SK-N-SH treated with all-trans-retinoic acid at 6 μM for 48 hours (cell line): ENCODE measurements around the gene LTF.

Experiments
- ATAC-seq: fragments of 200-7000 bp; cut with Tn5 transposase; 3 replicates; pipeline ENCODE4 v1.9.1; 2020; ENCODE audit warnings: mild to moderate bottlenecking, moderate library complexity
- ARNTL ChIP-seq: fragments of 450-650 bp; formaldehyde crosslinking; IDR thresholded peaks from 2 replicates; pipeline ENCODE4 v1.5.0; 2020; ENCODE audit warnings: low read depth, mild to moderate bottlenecking, moderate library complexity, borderline replicate concordance
- BACH2 ChIP-seq: fragments of 250-450 bp; sonication (Bioruptor Pico); IDR thresholded peaks from 2 replicates; pipeline ENCODE4 v1.9.0; 2021; ENCODE audit warnings: mild to moderate bottlenecking, borderline replicate concordance
- ESRRG ChIP-seq: fragments of 250-450 bp; sonication (Bioruptor Pico); IDR thresholded peaks from 2 replicates; pipeline ENCODE4 v1.6.1; 2021; ENCODE audit warnings: mild to moderate bottlenecking
- GLIS3 ChIP-seq: fragments of 250-450 bp; sonication (Bioruptor Pico); IDR thresholded peaks from 2 replicates; pipeline ENCODE4 v1.5.0; 2020; ENCODE audit warnings: mild to moderate bottlenecking, moderate library complexity
- ISL1 ChIP-seq: fragments of 250-450 bp; sonication (Bioruptor Pico); IDR thresholded peaks from 2 replicates; pipeline ENCODE4 v2.1.2; 2022; ENCODE audit warnings: mild to moderate bottlenecking, moderate library complexity
- OSR1 ChIP-seq: fragments of 250-450 bp; sonication (Bioruptor Pico); IDR thresholded peaks from 2 replicates; pipeline ENCODE4 v1.8.0; 2022; ENCODE audit warnings: moderate library complexity, mild to moderate bottlenecking, inconsistent platforms
- PPARA ChIP-seq: fragments of 250-450 bp; sonication (Bioruptor Pico); IDR thresholded peaks from 2 replicates; pipeline ENCODE4 v1.5.0; 2020; ENCODE audit warnings: mild to moderate bottlenecking, borderline replicate concordance
- RARB ChIP-seq: fragments of 250-450 bp; sonication (Bioruptor Pico); IDR thresholded peaks from 2 replicates; pipeline ENCODE4 v1.8.0; 2021; ENCODE audit warnings: mild to moderate bottlenecking, moderate library complexity
- SNAI2 ChIP-seq: fragments of 250-450 bp; sonication (Bioruptor Pico); IDR thresholded peaks from 2 replicates; pipeline ENCODE4 v1.5.0; 2020; ENCODE audit warnings: mild to moderate bottlenecking, moderate library complexity
- TCF4 ChIP-seq: fragments of 250-450 bp; sonication (Bioruptor Pico); IDR thresholded peaks from 2 replicates; pipeline ENCODE4 v1.8.0; 2021; ENCODE audit warnings: mild to moderate bottlenecking, moderate library complexity, borderline replicate concordance
- TOX ChIP-seq: fragments of 250-450 bp; sonication (Bioruptor Pico); IDR thresholded peaks from 2 replicates; pipeline ENCODE4 v1.8.0; 2021; ENCODE audit warnings: mild to moderate bottlenecking, moderate library complexity, borderline replicate concordance
- ZC3H10 ChIP-seq: fragments of 250-450 bp; sonication (Bioruptor Pico); IDR thresholded peaks from 2 replicates; pipeline ENCODE4 v1.5.1; 2021; ENCODE audit warnings: mild to moderate bottlenecking, moderate library complexity
- ZFP30 ChIP-seq: fragments of 450-650 bp; formaldehyde crosslinking; IDR thresholded peaks from 2 replicates; pipeline ENCODE4 v1.5.0; 2022; ENCODE audit warnings: mild to moderate bottlenecking, moderate library complexity
- ZNF565 ChIP-seq: fragments of 450-650 bp; formaldehyde crosslinking; conservative IDR thresholded peaks from 2 replicates; pipeline ENCODE4 v1.5.0; 2020; ENCODE audit warnings: low read depth, mild to moderate bottlenecking, moderate library complexity
- ZNF70 ChIP-seq: fragments of 450-650 bp; formaldehyde crosslinking; IDR thresholded peaks from 2 replicates; pipeline ENCODE4 v1.5.0; 2020; ENCODE audit warnings: mild to moderate bottlenecking, moderate library complexity
- ZNF8 ChIP-seq: fragments of 450-650 bp; formaldehyde crosslinking; IDR thresholded peaks from 2 replicates; pipeline ENCODE4 v1.5.0; 2020; ENCODE audit warnings: mild to moderate bottlenecking, moderate library complexity
- TF ChIP-seq, protein P1 (sequence below): fragments of 250-450 bp; sonication (Bioruptor Pico); IDR thresholded peaks from 2 replicates; pipeline ENCODE4 v1.8.0; 2021; ENCODE audit warnings: low read depth, mild to moderate bottlenecking, moderate library complexity, borderline replicate concordance
- TF ChIP-seq, protein P2 (sequence below): fragments of 250-450 bp; sonication (Bioruptor Pico); IDR thresholded peaks from 2 replicates; pipeline ENCODE4 v1.5.1; 2020; ENCODE audit warnings: low read depth, mild to moderate bottlenecking, moderate library complexity
- TF ChIP-seq, protein P3 (sequence below): fragments of 250-450 bp; sonication (Bioruptor Pico); IDR thresholded peaks from 2 replicates; pipeline ENCODE4 v1.8.0; 2020; ENCODE audit warnings: mild to moderate bottlenecking, moderate library complexity, borderline replicate concordance
- TF ChIP-seq, protein P4 (sequence below): fragments of 250-450 bp; sonication (Bioruptor Pico); IDR thresholded peaks from 2 replicates; pipeline ENCODE4 v1.5.0; 2020; ENCODE audit warnings: mild to moderate bottlenecking, moderate library complexity

Gene LTF

DNA sequence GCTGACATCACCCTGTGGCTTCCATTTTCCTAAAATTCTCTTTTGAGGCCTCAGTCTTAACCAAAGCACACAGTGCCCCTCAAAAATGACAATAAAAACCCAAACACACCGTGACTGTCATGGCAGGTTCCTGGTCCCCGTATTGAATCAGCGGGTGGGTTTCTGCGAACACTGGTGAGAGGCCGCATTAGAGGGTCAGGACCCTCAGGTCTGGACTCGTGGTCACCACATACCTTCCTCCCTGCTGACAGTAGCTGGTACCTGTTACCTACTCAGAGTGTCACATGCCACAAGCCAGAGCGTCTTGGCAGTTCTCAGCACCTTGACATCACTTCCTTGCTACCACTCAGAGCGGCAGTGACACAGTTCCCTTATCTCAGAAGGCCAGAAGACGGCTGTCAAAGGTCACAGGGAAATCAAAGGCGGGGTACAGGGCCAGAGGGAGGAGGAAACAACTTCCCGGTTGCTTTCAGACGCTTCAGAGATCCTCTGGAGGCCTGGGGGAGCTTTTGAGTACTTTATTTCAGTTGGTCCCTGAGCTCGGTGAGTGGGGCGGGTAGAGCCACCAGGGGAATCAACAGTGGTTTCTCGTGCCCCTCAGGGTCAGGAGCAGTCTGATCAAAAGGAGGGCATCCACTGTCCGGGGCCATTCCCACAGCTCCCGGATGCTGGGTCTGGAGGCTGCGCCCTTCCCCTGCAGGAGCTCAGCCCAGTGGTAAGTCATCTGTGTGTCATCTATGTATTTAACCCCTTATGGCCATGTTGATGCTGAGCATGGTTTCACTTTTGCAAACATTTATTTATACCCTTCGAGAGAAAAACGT lies 57.7 kb downstream of the LTF start, which contains the start of the genes CCR5AS and CCRL2:
Gene CCR5AS, minus strand, starts transcription at position 279 of the 824 bp plus-strand sequence.
Gene CCRL2, plus strand, starts transcription at position 472 of the 824 bp plus-strand sequence. CDS start 821 bp downstream, outside the sequence.
- TF ChIP-seq, protein P1, sequence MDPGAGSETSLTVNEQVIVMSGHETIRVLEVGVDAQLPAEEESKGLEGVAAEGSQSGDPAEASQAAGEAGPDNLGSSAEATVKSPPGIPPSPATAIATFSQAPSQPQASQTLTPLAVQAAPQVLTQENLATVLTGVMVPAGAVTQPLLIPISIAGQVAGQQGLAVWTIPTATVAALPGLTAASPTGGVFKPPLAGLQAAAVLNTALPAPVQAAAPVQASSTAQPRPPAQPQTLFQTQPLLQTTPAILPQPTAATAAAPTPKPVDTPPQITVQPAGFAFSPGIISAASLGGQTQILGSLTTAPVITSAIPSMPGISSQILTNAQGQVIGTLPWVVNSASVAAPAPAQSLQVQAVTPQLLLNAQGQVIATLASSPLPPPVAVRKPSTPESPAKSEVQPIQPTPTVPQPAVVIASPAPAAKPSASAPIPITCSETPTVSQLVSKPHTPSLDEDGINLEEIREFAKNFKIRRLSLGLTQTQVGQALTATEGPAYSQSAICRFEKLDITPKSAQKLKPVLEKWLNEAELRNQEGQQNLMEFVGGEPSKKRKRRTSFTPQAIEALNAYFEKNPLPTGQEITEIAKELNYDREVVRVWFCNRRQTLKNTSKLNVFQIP (CRISPR knock-in tag) = no peak
- no peak for TF ChIP-seq ARNTL (CRISPR knock-in tag)
- TF ChIP-seq ZNF565 = no peak
- TF ChIP-seq TOX = no peak
- TF ChIP-seq, protein P2, sequence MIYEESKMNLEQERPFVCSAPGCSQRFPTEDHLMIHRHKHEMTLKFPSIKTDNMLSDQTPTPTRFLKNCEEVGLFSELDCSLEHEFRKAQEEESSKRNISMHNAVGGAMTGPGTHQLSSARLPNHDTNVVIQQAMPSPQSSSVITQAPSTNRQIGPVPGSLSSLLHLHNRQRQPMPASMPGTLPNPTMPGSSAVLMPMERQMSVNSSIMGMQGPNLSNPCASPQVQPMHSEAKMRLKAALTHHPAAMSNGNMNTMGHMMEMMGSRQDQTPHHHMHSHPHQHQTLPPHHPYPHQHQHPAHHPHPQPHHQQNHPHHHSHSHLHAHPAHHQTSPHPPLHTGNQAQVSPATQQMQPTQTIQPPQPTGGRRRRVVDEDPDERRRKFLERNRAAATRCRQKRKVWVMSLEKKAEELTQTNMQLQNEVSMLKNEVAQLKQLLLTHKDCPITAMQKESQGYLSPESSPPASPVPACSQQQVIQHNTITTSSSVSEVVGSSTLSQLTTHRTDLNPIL (CRISPR knock-in tag) = no peak
- TF ChIP-seq OSR1 (CRISPR knock-in tag) = no peak
- TF ChIP-seq, protein P3, sequence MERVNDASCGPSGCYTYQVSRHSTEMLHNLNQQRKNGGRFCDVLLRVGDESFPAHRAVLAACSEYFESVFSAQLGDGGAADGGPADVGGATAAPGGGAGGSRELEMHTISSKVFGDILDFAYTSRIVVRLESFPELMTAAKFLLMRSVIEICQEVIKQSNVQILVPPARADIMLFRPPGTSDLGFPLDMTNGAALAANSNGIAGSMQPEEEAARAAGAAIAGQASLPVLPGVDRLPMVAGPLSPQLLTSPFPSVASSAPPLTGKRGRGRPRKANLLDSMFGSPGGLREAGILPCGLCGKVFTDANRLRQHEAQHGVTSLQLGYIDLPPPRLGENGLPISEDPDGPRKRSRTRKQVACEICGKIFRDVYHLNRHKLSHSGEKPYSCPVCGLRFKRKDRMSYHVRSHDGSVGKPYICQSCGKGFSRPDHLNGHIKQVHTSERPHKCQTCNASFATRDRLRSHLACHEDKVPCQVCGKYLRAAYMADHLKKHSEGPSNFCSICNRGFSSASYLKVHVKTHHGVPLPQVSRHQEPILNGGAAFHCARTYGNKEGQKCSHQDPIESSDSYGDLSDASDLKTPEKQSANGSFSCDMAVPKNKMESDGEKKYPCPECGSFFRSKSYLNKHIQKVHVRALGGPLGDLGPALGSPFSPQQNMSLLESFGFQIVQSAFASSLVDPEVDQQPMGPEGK (CRISPR knock-in tag) = no peak
- TF ChIP-seq ZFP30 (CRISPR knock-in tag) = no peak
- no peak for TF ChIP-seq ZC3H10 (CRISPR knock-in tag)
- no peak for TF ChIP-seq PPARA (CRISPR knock-in tag)
- no peak for TF ChIP-seq ZNF8 (CRISPR knock-in tag)
- TF ChIP-seq SNAI2 = no peak
- TF ChIP-seq, protein P4, sequence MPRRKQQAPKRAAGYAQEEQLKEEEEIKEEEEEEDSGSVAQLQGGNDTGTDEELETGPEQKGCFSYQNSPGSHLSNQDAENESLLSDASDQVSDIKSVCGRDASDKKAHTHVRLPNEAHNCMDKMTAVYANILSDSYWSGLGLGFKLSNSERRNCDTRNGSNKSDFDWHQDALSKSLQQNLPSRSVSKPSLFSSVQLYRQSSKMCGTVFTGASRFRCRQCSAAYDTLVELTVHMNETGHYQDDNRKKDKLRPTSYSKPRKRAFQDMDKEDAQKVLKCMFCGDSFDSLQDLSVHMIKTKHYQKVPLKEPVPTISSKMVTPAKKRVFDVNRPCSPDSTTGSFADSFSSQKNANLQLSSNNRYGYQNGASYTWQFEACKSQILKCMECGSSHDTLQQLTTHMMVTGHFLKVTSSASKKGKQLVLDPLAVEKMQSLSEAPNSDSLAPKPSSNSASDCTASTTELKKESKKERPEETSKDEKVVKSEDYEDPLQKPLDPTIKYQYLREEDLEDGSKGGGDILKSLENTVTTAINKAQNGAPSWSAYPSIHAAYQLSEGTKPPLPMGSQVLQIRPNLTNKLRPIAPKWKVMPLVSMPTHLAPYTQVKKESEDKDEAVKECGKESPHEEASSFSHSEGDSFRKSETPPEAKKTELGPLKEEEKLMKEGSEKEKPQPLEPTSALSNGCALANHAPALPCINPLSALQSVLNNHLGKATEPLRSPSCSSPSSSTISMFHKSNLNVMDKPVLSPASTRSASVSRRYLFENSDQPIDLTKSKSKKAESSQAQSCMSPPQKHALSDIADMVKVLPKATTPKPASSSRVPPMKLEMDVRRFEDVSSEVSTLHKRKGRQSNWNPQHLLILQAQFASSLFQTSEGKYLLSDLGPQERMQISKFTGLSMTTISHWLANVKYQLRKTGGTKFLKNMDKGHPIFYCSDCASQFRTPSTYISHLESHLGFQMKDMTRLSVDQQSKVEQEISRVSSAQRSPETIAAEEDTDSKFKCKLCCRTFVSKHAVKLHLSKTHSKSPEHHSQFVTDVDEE (CRISPR knock-in tag) = no peak
- peak; percentile 56 for ATAC-seq

DNA sequence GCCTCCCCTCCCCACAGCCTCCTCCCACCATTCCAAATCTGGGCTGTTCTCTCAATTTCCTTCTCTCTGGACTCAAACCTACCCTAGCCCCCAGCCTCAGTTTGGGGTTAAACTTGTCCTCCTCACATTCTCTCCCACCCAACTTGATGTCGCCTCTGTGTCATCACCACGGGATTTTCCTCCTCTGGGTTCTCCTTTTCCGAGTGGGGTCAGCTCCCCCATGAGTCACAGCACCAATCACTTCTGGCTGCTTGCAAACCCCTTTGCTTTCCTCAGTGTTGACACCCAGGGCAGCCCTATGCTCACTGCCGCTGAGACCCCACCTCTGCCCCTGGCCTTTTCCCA lies 58.3 kb downstream of the LTF start:
- ATAC-seq = no peak
- TF ChIP-seq GLIS3 (CRISPR knock-in tag) (no peak), RARB (CRISPR knock-in tag) (no peak), PPARA (CRISPR knock-in tag) (no peak), BACH2 (no peak), TCF4 (CRISPR knock-in tag) (no peak), ISL1 (CRISPR knock-in tag) (no peak), TOX (no peak), ESRRG (CRISPR knock-in tag) (no peak), ZNF565 (no peak), ZNF8 (CRISPR knock-in tag) (no peak), ZNF70 (no peak)
- TF ChIP-seq, protein P3 (CRISPR knock-in tag) = no peak
- TF ChIP-seq, protein P2 (CRISPR knock-in tag) = no peak
